GM23338 (cell line): ENCODE data around the gene DAB1. TPM values are rescaled to one million over a fixed set of nuclear protein-coding genes. Genes with fewer than 3 reads are reported as not detected.

ENCODE experiments used
- ATAC-seq: fragments of 200-7000 bp; cut with Tn5 transposase; 3 replicates; pipeline ENCODE4 v1.9.1; 2020
- DNase-seq: peaks from one replicate; pipeline ENCODE4 v3.0.0-alpha.2; 2015; ENCODE audit warnings: low spot score
- H2AFZ ChIP-seq: fragments of 200-600 bp; sonication (generic); 2 replicates; pipeline ENCODE4 v1.8.0; 2016; ENCODE audit warnings: antibody characterized with exemption, mild to moderate bottlenecking, moderate library complexity
- H3F3A ChIP-seq: fragments of 200-600 bp; sonication (generic); replicated peaks from 2 replicates; pipeline ENCODE4 v1.8.0; 2017; ENCODE audit warnings: antibody characterized with exemption, mixed run types, low read depth
- H3K27ac ChIP-seq: fragments of 200-600 bp; sonication (generic); 2 replicates; pipeline ENCODE4 v1.6.1; 2016; ENCODE audit warnings: low read depth
- H3K27me3 ChIP-seq: fragments of 200-600 bp; sonication (generic); 2 replicates; pipeline ENCODE4 v1.8.0; 2016; ENCODE audit warnings: mild to moderate bottlenecking, mixed run types, moderate library complexity; ENCODE audit not compliant: insufficient read depth
- H3K36me3 ChIP-seq: fragments of 200-600 bp; sonication (generic); 2 replicates; pipeline ENCODE4 v1.8.0; 2016; ENCODE audit warnings: mild to moderate bottlenecking; ENCODE audit not compliant: insufficient read depth
- H3K4me1 ChIP-seq: fragments of 200-600 bp; sonication (generic); 2 replicates; pipeline ENCODE4 v1.8.0; 2016; ENCODE audit warnings: mild to moderate bottlenecking, moderate library complexity; ENCODE audit not compliant: insufficient read depth
- H3K4me2 ChIP-seq: fragments of 200-600 bp; sonication (generic); 2 replicates; pipeline ENCODE4 v1.7.1; 2017; ENCODE audit warnings: mixed run types
- H3K4me3 ChIP-seq: fragments of 200-600 bp; sonication (generic); 2 replicates; pipeline ENCODE4 v1.6.1; 2016; ENCODE audit warnings: mixed run types
- H3K79me2 ChIP-seq: fragments of 200-600 bp; sonication (generic); replicated peaks from 2 replicates; pipeline ENCODE4 v1.8.0; 2017; ENCODE audit warnings: mild to moderate bottlenecking; ENCODE audit not compliant: insufficient read depth
- H3K9me2 ChIP-seq: fragments of 200-600 bp; sonication (generic); 2 replicates; pipeline ENCODE4 v1.8.0; 2017; ENCODE audit not compliant: insufficient read depth
- H4K20me1 ChIP-seq: fragments of 200-600 bp; sonication (generic); replicated peaks from 2 replicates; pipeline ENCODE4 v1.8.0; 2017; ENCODE audit warnings: mild to moderate bottlenecking; ENCODE audit not compliant: insufficient read depth
- H3K27ac Mint-ChIP-seq: 2 replicates; pipeline ENCODE4 v1.8.0; 2020; ENCODE audit warnings: inconsistent platforms, mild to moderate bottlenecking, moderate library complexity, mixed read lengths
- H3K27me3 Mint-ChIP-seq: 3 replicates; pipeline ENCODE4 v1.8.0; 2022; ENCODE audit warnings: low read depth, mild to moderate bottlenecking, moderate library complexity, mixed read lengths, inconsistent platforms; ENCODE audit not compliant: insufficient read depth, poor library complexity
- H3K36me3 Mint-ChIP-seq: 3 replicates; pipeline ENCODE4 v1.8.0; 2021; ENCODE audit warnings: low read depth, mild to moderate bottlenecking, inconsistent platforms, moderate library complexity, mixed read lengths
- H3K4me1 Mint-ChIP-seq: 3 replicates; pipeline ENCODE4 v1.8.0; 2020; ENCODE audit warnings: mild to moderate bottlenecking, inconsistent platforms, mixed read lengths
- H3K4me3 Mint-ChIP-seq: 3 replicates; pipeline ENCODE4 v1.8.0; 2021; ENCODE audit warnings: moderate library complexity, mild to moderate bottlenecking, inconsistent platforms, mixed read lengths
- H3K9me3 Mint-ChIP-seq: 3 replicates; pipeline ENCODE4 v1.8.0; 2020; ENCODE audit warnings: moderate library complexity, mild to moderate bottlenecking, inconsistent platforms, mixed read lengths
- CREB1 ChIP-seq: fragments of 250-450 bp; sonication (Bioruptor Pico); IDR thresholded peaks from 2 replicates; pipeline ENCODE4 v1.5.0; 2020; ENCODE audit warnings: low read depth, mild to moderate bottlenecking, moderate library complexity
- EZH2 ChIP-seq: fragments of 200-600 bp; sonication (generic); IDR thresholded peaks from one replicate; pipeline ENCODE4 v1.8.0; 2017; ENCODE audit warnings: antibody characterized with exemption, mild to moderate bottlenecking, low read depth; ENCODE audit not compliant: unreplicated experiment
- EZH2phosphoT487 ChIP-seq: fragments of 200-600 bp; sonication (generic); IDR thresholded peaks from one replicate; pipeline ENCODE4 v1.8.1; 2018; ENCODE audit warnings: antibody characterized with exemption; ENCODE audit not compliant: unreplicated experiment
- JUNB ChIP-seq: IDR thresholded peaks from one replicate; pipeline ENCODE4 v1.6.1; 2016; ENCODE audit warnings: antibody characterized with exemption; ENCODE audit not compliant: unreplicated experiment
- NANOG ChIP-seq: IDR thresholded peaks from 2 replicates; pipeline ENCODE4 v1.6.1; 2016; ENCODE audit warnings: antibody characterized with exemption, borderline replicate concordance
- POLR2AphosphoS5 ChIP-seq: IDR thresholded peaks from 2 replicates; pipeline ENCODE4 v1.6.1; 2016; ENCODE audit warnings: antibody characterized with exemption, low read depth
- STAT1 ChIP-seq: IDR thresholded peaks from one replicate; pipeline ENCODE4 v1.6.1; 2016; ENCODE audit warnings: antibody characterized with exemption; ENCODE audit not compliant: unreplicated experiment
- ZNF114 ChIP-seq: fragments of 250-450 bp; sonication (Bioruptor Pico); IDR thresholded peaks from 2 replicates; pipeline ENCODE4 v1.5.0; 2020; ENCODE audit warnings: mild to moderate bottlenecking, moderate library complexity
- ZNF331 ChIP-seq: fragments of 250-450 bp; sonication (Bioruptor Pico); IDR thresholded peaks from 2 replicates; pipeline ENCODE4 v1.5.0; 2020; ENCODE audit warnings: low read depth, mild to moderate bottlenecking, moderate library complexity
- polyA plus RNA-seq: library from polyadenylated mRNA; unstranded; fragments of >200 nt; fragmentation: Nextera tagmentation; extraction: Ambion mirVana; gene quantifications from 2 replicates; pipeline ENCODE4 v1.2.1, GENCODE V29; 2016
- total RNA-seq: library from RNA; depleted of rRNA; stranded (reverse); fragments of >200 nt; shearing (Covaris generic); gene quantifications from 2 replicates; pipeline ENCODE4 v1.2.3, GENCODE V29; 2014
- TF ChIP-seq, protein P1 (sequence below): IDR thresholded peaks from one replicate; pipeline ENCODE4 v1.6.1; 2018; ENCODE audit warnings: antibody characterized with exemption; ENCODE audit not compliant: unreplicated experiment
- TF ChIP-seq, protein P2 (sequence below): fragments of 250-450 bp; sonication (Bioruptor Pico); IDR thresholded peaks from 2 replicates; pipeline ENCODE4 v1.5.0; 2020; ENCODE audit warnings: mild to moderate bottlenecking, moderate library complexity
- TF ChIP-seq, protein P3 (sequence below): IDR thresholded peaks from 2 replicates; pipeline ENCODE4 v1.6.1; 2016; ENCODE audit warnings: antibody characterized with exemption
- TF ChIP-seq, protein P4 (sequence below), 2 experiments: fragments of 200-600 bp in 1 of 2; sonication (generic) in 1 of 2; conservative IDR thresholded peaks; 2 replicates each; pipeline versions ENCODE4 v1.5.1 to v1.6.1; 2016 to 2017; ENCODE audit warnings: antibody characterized with exemption in 2 of 2, low read depth in 2 of 2, mild to moderate bottlenecking in 2 of 2, moderate library complexity in 1 of 2

DAB1 gene
- total and polyA plus RNA-seq, 2 experiments from 2014 or later = 12.8 to 14.5 TPM

DNA sequence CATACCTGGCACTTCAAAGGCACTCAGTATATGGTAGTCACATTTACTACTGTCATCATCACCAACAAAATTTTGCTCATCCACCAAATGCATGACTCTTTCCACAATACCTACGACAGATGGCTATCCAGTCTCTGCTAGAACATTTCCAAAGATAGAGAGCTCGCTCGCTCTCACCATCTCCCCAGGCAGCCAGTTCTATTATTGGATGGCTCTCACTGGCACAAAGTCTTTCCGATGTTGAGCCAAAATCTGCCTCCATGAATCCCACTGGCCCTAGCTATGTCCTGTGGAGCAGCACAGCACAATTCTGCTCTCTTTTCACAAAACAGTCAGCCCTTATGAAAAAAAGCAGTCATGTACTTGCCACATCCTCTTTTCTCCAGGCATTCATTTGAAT, 102.1 kb downstream of the DAB1 start (continued):
- TF ChIP-seq CREB1 (no peak), EZH2 (no peak), ZNF331 (CRISPR knock-in tag) (no peak)

DNA sequence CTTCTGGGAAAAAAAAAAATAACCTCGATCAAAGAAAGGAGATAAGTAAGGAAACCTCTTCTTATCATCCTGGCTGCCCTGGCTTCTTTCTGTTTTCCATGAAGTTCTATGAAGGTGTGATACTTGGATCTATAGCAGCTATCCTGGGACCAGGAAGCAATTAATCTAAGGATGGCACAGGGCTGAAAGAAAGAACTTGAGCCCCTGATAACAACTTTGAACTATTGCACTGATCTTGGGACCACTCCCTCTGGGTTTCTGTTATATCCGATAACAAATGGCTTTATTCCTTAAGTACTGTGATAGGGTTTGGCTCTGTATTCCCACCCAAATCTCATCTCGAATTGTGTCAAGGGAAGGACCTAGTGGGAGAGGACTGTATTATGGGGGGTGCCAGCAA, 104.1 kb downstream of the DAB1 start:
- no peak overlapping the region for H3K4me3 Mint-ChIP-seq

More for the DNA sequence above, 104.1 kb downstream of the DAB1 start:
- ATAC-seq (no peak), DNase-seq (no peak)
- Mint-ChIP-seq H3K27me3 (peaks cover 3% of the 10 kb centered on the region), H3K4me1 (peaks cover 19% of the 10 kb centered on the region), H3K36me3 (peaks cover 8% of the 10 kb centered on the region), H3K9me3 (peaks cover 8% of the 10 kb centered on the region; the same call in 1 of the 3 replicates), H3K27ac (no peak overlapping the region)
- Histone ChIP-seq H3K9me2 (no peaks in the 10 kb centered on the region; the same call in 1 of the 2 replicates), H3K4me2 (no peak overlapping the region), H3K36me3 (no peaks in the 10 kb centered on the region), H4K20me1 (no peaks in the 10 kb centered on the region), H3K4me3 (no peak overlapping the region), H3K27ac (no peak overlapping the region), H3K79me2 (no peaks in the 10 kb centered on the region), H3K4me1 (peaks cover 16% of the 10 kb centered on the region), H3K27me3 (no peaks in the 10 kb centered on the region), H3F3A (no peaks in the 10 kb centered on the region), H2AFZ (no peak overlapping the region)
- no peak for TF ChIP-seq ZNF114 (CRISPR knock-in tag)
- TF ChIP-seq STAT1 = no peak
- TF ChIP-seq, protein P1, sequence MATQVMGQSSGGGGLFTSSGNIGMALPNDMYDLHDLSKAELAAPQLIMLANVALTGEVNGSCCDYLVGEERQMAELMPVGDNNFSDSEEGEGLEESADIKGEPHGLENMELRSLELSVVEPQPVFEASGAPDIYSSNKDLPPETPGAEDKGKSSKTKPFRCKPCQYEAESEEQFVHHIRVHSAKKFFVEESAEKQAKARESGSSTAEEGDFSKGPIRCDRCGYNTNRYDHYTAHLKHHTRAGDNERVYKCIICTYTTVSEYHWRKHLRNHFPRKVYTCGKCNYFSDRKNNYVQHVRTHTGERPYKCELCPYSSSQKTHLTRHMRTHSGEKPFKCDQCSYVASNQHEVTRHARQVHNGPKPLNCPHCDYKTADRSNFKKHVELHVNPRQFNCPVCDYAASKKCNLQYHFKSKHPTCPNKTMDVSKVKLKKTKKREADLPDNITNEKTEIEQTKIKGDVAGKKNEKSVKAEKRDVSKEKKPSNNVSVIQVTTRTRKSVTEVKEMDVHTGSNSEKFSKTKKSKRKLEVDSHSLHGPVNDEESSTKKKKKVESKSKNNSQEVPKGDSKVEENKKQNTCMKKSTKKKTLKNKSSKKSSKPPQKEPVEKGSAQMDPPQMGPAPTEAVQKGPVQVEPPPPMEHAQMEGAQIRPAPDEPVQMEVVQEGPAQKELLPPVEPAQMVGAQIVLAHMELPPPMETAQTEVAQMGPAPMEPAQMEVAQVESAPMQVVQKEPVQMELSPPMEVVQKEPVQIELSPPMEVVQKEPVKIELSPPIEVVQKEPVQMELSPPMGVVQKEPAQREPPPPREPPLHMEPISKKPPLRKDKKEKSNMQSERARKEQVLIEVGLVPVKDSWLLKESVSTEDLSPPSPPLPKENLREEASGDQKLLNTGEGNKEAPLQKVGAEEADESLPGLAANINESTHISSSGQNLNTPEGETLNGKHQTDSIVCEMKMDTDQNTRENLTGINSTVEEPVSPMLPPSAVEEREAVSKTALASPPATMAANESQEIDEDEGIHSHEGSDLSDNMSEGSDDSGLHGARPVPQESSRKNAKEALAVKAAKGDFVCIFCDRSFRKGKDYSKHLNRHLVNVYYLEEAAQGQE = no peak
- no peak for TF ChIP-seq EZH2
- no peak for TF ChIP-seq POLR2AphosphoS5
- TF ChIP-seq, protein P2, sequence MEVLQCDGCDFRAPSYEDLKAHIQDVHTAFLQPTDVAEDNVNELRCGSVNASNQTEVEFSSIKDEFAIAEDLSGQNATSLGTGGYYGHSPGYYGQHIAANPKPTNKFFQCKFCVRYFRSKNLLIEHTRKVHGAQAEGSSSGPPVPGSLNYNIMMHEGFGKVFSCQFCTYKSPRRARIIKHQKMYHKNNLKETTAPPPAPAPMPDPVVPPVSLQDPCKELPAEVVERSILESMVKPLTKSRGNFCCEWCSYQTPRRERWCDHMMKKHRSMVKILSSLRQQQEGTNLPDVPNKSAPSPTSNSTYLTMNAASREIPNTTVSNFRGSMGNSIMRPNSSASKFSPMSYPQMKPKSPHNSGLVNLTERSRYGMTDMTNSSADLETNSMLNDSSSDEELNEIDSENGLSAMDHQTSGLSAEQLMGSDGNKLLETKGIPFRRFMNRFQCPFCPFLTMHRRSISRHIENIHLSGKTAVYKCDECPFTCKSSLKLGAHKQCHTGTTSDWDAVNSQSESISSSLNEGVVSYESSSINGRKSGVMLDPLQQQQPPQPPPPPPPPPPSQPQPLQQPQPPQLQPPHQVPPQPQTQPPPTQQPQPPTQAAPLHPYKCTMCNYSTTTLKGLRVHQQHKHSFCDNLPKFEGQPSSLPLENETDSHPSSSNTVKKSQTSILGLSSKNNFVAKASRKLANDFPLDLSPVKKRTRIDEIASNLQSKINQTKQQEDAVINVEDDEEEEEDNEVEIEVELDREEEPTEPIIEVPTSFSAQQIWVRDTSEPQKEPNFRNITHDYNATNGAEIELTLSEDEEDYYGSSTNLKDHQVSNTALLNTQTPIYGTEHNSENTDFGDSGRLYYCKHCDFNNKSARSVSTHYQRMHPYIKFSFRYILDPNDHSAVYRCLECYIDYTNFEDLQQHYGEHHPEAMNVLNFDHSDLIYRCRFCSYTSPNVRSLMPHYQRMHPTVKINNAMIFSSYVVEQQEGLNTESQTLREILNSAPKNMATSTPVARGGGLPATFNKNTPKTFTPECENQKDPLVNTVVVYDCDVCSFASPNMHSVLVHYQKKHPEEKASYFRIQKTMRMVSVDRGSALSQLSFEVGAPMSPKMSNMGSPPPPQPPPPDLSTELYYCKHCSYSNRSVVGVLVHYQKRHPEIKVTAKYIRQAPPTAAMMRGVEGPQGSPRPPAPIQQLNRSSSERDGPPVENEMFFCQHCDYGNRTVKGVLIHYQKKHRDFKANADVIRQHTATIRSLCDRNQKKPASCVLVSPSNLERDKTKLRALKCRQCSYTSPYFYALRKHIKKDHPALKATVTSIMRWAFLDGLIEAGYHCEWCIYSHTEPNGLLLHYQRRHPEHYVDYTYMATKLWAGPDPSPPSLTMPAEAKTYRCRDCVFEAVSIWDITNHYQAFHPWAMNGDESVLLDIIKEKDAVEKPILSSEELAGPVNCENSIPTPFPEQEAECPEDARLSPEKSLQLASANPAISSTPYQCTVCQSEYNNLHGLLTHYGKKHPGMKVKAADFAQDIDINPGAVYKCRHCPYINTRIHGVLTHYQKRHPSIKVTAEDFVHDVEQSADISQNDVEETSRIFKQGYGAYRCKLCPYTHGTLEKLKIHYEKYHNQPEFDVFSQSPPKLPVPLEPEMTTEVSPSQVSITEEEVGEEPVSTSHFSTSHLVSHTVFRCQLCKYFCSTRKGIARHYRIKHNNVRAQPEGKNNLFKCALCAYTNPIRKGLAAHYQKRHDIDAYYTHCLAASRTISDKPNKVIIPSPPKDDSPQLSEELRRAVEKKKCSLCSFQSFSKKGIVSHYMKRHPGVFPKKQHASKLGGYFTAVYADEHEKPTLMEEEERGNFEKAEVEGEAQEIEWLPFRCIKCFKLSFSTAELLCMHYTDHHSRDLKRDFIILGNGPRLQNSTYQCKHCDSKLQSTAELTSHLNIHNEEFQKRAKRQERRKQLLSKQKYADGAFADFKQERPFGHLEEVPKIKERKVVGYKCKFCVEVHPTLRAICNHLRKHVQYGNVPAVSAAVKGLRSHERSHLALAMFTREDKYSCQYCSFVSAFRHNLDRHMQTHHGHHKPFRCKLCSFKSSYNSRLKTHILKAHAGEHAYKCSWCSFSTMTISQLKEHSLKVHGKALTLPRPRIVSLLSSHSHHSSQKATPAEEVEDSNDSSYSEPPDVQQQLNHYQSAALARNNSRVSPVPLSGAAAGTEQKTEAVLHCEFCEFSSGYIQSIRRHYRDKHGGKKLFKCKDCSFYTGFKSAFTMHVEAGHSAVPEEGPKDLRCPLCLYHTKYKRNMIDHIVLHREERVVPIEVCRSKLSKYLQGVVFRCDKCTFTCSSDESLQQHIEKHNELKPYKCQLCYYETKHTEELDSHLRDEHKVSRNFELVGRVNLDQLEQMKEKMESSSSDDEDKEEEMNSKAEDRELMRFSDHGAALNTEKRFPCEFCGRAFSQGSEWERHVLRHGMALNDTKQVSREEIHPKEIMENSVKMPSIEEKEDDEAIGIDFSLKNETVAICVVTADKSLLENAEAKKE (CRISPR knock-in tag) = no peak
- TF ChIP-seq NANOG = no peak
- no peak for TF ChIP-seq JUNB
- no peak for TF ChIP-seq CREB1
- TF ChIP-seq, protein P3, sequence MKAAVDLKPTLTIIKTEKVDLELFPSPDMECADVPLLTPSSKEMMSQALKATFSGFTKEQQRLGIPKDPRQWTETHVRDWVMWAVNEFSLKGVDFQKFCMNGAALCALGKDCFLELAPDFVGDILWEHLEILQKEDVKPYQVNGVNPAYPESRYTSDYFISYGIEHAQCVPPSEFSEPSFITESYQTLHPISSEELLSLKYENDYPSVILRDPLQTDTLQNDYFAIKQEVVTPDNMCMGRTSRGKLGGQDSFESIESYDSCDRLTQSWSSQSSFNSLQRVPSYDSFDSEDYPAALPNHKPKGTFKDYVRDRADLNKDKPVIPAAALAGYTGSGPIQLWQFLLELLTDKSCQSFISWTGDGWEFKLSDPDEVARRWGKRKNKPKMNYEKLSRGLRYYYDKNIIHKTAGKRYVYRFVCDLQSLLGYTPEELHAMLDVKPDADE = no peak
- TF ChIP-seq, protein P4, sequence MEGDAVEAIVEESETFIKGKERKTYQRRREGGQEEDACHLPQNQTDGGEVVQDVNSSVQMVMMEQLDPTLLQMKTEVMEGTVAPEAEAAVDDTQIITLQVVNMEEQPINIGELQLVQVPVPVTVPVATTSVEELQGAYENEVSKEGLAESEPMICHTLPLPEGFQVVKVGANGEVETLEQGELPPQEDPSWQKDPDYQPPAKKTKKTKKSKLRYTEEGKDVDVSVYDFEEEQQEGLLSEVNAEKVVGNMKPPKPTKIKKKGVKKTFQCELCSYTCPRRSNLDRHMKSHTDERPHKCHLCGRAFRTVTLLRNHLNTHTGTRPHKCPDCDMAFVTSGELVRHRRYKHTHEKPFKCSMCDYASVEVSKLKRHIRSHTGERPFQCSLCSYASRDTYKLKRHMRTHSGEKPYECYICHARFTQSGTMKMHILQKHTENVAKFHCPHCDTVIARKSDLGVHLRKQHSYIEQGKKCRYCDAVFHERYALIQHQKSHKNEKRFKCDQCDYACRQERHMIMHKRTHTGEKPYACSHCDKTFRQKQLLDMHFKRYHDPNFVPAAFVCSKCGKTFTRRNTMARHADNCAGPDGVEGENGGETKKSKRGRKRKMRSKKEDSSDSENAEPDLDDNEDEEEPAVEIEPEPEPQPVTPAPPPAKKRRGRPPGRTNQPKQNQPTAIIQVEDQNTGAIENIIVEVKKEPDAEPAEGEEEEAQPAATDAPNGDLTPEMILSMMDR (conservative IDR thresholded peaks at IDR 0.05; ENCODE audit: low read depth in 2 of 2) = no peak
- no peak for TF ChIP-seq EZH2phosphoT487
- TF ChIP-seq ZNF331 (CRISPR knock-in tag) = no peak
